Measurements from ENCODE around the gene OR2A2.

OR2A2 gene, protein sequence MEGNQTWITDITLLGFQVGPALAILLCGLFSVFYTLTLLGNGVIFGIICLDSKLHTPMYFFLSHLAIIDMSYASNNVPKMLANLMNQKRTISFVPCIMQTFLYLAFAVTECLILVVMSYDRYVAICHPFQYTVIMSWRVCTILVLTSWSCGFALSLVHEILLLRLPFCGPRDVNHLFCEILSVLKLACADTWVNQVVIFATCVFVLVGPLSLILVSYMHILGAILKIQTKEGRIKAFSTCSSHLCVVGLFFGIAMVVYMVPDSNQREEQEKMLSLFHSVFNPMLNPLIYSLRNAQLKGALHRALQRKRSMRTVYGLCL

DNA sequence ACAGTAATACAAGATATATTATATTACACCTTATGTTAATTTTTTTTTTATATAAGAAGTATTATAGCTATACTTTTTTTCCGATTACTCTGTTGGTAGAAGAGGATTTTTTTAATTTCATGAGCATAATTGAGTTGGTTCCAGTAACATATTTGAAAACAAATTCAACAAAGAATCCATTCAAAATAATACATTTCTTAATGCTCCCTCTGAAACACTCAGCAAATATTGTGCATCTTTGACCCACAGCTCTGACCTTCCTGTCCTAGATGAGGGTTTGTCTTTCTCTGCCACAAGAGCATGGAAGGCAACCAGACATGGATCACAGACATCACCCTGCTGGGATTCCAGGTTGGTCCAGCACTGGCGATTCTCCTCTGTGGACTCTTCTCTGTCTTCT is at the start of gene OR2A2:
Gene OR2A2, plus strand, starts transcription at position 301 of the 400 bp plus-strand sequence. Its CDS starts 0 bp downstream, at position 301.
- Histone ChIP-seq H3K4me3 (no peak within 1 kb of the TSS), H3K9me3 (no peaks in the 10 kb centered on the region), H3K4me1 (no peaks in the 10 kb centered on the region), H3K36me3 (replicated peaks) (no peaks in the 10 kb centered on the region), H3K27me3 (ENCODE audit: low read depth) (no peaks in the 10 kb centered on the region)
- DNase-seq (ENCODE audit: low spot score in 2 of 2), result no peak
- in situ Hi-C loops (cut with MboI; ENCODE audit: low sequenced_read_pairs), result no loop called here

DNA sequence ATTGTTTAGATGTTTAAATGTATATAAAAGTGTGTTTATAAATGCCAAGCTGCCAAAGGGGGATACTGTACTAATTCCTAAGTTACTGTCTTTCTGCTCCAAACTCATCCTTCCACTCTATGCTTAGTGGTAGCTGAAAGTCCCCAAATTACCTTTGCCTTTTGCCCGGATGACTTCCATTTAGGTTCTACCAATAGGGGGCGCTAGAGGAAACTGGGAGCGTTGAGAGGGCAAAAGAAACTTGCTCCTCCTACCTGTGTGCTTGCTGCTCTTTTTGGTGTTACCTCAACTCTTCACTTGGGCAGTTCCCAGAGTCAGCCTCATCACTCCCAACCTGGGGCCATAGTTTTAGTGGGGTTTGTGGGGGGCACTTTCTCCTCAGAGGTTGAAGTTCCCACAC is 45.7 kb upstream of the OR2A2 start:
- H3K4me1 ChIP-seq, result no peaks in the 10 kb centered on the region

DNA sequence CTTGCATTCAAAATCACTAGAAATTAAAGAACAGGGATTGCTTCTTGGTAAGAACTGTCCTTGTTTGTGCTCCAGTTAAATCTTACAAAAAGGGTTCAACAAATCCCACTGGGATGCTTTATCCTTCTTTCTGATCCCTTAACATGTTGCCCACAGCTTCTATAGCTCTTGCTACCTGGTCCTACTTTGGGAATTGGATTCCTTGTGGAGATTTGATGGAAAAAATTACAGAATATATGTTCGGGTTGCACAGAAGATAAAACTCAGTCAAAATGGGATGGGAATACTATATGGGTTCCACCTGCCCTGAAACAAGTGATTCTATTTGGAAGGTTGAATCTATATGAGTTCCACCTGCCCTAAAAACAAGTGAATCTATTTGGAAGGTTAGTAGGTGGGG is 39.9 kb upstream of the OR2A2 start, which contains the start of gene OR2A25:
Gene OR2A25, plus strand, starts transcription at position 301 of the 400 bp plus-strand sequence. CDS start 4,409 bp downstream, outside the sequence.
- Histone ChIP-seq H3K27me3 (ENCODE audit: low read depth) (peaks cover 4% of the 10 kb centered on the region; the same call in 1 of the 2 replicates), H3K4me1 (no peaks in the 10 kb centered on the region), H3K36me3 (replicated peaks) (no peaks in the 10 kb centered on the region), H3K9me3 (no peaks in the 10 kb centered on the region), H3K4me3 (no peak within 1 kb of the TSS)
- no peak for DNase-seq (ENCODE audit: low spot score in 2 of 2)
- in situ Hi-C loops (cut with MboI; ENCODE audit: low sequenced_read_pairs), result no loop called here

More for the DNA sequence above, 45.7 kb upstream of the OR2A2 start:
- H3K9me3 ChIP-seq, result no peaks in the 10 kb centered on the region
- no peak for DNase-seq (ENCODE audit: low spot score in 2 of 2)
- no peak overlapping the region for H3K4me3 ChIP-seq
- H3K27me3 ChIP-seq (ENCODE audit: low read depth), result no peaks in the 10 kb centered on the region
- H3K36me3 ChIP-seq (replicated peaks), result no peaks in the 10 kb centered on the region
- in situ Hi-C loops (cut with MboI; ENCODE audit: low sequenced_read_pairs), result no loop called here

DNA sequence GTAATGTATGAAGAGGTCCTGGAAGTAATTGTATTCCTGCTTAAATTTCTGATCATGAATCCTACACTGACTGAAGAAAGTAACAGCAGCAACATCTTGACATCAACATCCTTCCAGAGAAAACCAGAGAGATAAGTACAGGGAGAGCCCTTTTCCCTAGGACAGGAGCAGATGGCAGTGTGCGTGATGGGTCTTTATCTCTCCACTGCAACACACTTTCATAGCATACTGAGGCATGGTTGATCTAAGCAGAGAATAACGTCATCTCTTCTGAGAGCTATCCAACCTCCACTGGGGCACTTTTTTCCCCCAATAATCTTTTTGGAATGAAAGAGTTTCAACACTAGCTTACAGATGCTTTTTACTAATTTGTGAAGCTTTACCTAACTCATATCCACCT is 39.4 kb upstream of the OR2A2 start:
- H3K36me3 ChIP-seq (replicated peaks), result no peaks in the 10 kb centered on the region
- peaks cover 4% of the 10 kb centered on the region; the same call in 1 of the 2 replicates for H3K27me3 ChIP-seq (ENCODE audit: low read depth)
- H3K9me3 ChIP-seq, result no peaks in the 10 kb centered on the region
- in situ Hi-C loops (cut with MboI; ENCODE audit: low sequenced_read_pairs), result no loop called here
- DNase-seq (ENCODE audit: low spot score in 2 of 2), result no peak
- H3K4me1 ChIP-seq, result no peaks in the 10 kb centered on the region
- no peak overlapping the region for H3K4me3 ChIP-seq

DNA sequence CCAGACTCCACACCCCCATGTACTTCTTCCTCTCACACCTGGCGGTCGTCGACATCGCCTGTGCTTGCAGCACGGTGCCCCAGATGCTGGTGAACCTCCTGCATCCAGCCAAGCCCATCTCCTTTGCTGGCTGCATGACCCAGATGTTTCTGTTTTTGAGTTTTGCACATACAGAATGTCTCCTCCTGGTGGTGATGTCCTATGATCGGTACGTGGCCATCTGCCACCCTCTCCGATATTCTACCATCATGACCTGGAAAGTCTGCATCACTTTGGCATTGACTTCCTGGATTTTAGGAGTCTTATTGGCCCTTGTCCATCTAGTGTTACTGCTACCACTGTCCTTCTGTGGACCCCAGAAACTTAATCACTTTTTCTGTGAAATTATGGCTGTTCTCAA is 35.0 kb upstream of the OR2A2 start:
- Histone ChIP-seq H3K4me3 (no peak overlapping the region), H3K27me3 (ENCODE audit: low read depth) (no peaks in the 10 kb centered on the region), H3K9me3 (no peaks in the 10 kb centered on the region), H3K36me3 (replicated peaks) (no peaks in the 10 kb centered on the region), H3K4me1 (no peaks in the 10 kb centered on the region)
- in situ Hi-C loops (cut with MboI; ENCODE audit: low sequenced_read_pairs), result no loop called here
- DNase-seq (ENCODE audit: low spot score in 2 of 2), result no peak

DNA sequence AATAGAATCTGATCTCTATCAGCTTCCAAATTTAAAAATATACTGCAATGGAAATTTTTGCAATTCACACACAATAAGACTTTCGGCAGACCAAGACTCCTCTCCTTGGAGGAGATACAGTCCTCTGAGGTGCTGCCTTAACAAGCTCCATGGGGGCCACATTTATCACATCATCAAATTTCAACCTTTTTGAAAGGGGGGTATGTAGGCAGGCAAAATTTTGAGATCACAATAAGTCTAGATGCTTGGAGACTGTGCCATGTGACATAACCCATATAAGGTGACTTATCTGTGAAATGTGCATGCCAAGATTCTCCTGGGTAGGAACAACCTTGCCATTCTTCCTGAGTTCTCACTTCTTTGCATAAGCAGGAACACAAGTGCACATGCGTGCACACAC is 23.4 kb upstream of the OR2A2 start, which contains the start of gene OR2A12:
Gene OR2A12, plus strand, starts transcription at position 301 of the 400 bp plus-strand sequence. CDS start 8,830 bp downstream, outside the sequence.
- no peaks in the 10 kb centered on the region for H3K27me3 ChIP-seq (ENCODE audit: low read depth)

DNA sequence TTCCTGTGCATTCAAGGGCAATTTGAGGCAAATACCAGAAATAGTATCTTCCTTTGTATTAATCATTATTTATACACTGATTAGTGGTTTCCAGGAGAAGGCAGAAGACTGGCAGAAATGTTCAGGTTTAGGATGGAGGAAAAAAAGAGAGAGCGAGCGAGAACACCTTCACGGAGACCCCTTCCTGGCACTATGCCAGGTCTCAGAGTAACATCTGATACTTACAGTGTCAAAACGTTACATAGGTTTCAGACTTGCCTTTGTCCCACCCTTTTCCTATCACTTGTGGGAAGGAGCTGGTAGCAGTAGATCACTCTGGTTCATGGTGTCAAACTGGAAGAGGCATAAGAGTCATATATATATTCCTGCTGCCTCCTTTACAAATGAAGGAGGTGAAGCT is 22.7 kb upstream of the OR2A2 start:
- Histone ChIP-seq H3K27me3 (ENCODE audit: low read depth) (no peaks in the 10 kb centered on the region), H3K4me3 (no peak overlapping the region), H3K9me3 (no peaks in the 10 kb centered on the region), H3K36me3 (replicated peaks) (no peaks in the 10 kb centered on the region), H3K4me1 (no peaks in the 10 kb centered on the region)
- no peak for DNase-seq (ENCODE audit: low spot score in 2 of 2)
- in situ Hi-C loops (cut with MboI; ENCODE audit: low sequenced_read_pairs), result no loop called here

More for the DNA sequence above, 23.4 kb upstream of the OR2A2 start, which contains the start of gene OR2A12:
- Histone ChIP-seq H3K9me3 (no peaks in the 10 kb centered on the region), H3K4me3 (no peak within 1 kb of the TSS), H3K36me3 (replicated peaks) (no peaks in the 10 kb centered on the region), H3K4me1 (no peaks in the 10 kb centered on the region)
- in situ Hi-C loops (cut with MboI; ENCODE audit: low sequenced_read_pairs), result no loop called here
- DNase-seq (ENCODE audit: low spot score in 2 of 2), result no peak

DNA sequence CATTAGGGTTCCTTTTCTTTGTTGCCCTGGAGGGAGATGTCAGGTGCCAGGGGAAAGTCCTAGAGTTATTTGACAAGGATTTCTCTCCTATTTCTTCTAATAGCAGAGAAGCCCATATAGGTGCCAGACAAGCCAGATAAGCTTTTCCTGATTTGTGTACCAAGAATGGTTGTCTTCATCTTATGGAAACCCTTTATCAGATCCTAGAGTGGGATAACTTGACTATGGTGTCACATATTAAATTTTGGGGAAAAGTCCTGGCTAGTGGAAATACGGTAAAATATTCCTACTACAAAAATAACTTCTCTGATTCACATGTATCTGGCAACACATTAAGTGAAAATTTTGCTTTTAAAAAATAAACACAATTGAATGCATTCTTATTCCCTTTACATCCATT is 22.2 kb upstream of the OR2A2 start:
- H3K4me3 ChIP-seq, result no peak overlapping the region
- in situ Hi-C loops (cut with MboI; ENCODE audit: low sequenced_read_pairs), result no loop called here
- H3K9me3 ChIP-seq, result no peaks in the 10 kb centered on the region
- no peaks in the 10 kb centered on the region for H3K36me3 ChIP-seq (replicated peaks)
- no peaks in the 10 kb centered on the region for H3K4me1 ChIP-seq
- no peak for DNase-seq (ENCODE audit: low spot score in 2 of 2)
- H3K27me3 ChIP-seq (ENCODE audit: low read depth), result no peaks in the 10 kb centered on the region

DNA sequence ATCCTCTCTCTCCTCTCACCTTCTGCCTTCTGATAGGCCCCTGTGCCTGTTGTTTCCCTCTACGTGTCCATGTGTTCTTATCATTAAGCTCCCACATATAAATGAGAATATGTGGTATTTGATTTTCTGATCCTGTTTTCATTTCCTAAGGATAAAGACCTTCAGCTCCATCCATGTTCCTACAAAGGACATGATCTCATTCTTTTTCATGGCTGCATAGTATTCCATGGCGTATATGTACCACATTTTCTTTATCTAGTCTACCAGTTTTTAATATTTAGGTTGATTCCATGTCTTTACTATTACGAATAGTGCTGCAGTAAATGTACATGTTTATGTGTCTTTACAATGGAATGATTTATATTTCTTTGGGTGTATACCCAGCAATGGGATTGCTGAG is 18.7 kb upstream of the OR2A2 start:
- no peaks in the 10 kb centered on the region for H3K4me1 ChIP-seq
- in situ Hi-C loops (cut with MboI; ENCODE audit: low sequenced_read_pairs), result no loop called here
- DNase-seq (ENCODE audit: low spot score in 2 of 2), result no peak
- H3K36me3 ChIP-seq (replicated peaks), result no peaks in the 10 kb centered on the region
- H3K27me3 ChIP-seq (ENCODE audit: low read depth), result no peaks in the 10 kb centered on the region
- H3K4me3 ChIP-seq, result no peak overlapping the region
- H3K9me3 ChIP-seq, result no peaks in the 10 kb centered on the region

DNA sequence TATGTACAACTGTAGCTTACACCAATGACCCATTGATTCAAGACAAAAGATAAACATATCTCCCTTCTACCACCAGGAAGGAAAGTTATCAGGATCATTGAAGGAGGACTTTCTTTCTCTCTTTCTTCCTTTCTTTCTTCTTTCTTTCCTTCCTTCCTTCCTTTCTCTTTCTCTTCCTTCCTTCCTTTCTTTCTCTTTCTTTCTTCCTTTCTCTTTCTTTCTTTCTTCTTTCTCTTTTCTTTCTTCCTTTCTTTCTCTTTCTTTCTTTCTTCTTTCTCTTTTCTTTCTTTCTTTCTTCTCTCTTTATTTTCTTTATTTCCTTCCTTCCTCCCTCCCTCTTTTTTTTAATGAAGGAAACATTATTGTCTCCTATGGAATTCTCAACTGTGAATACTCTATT is 10.6 kb upstream of the OR2A2 start:
- H3K27me3 ChIP-seq (ENCODE audit: low read depth), result no peaks in the 10 kb centered on the region
- no peaks in the 10 kb centered on the region for H3K36me3 ChIP-seq (replicated peaks)
- H3K4me1 ChIP-seq, result no peaks in the 10 kb centered on the region
- DNase-seq (ENCODE audit: low spot score in 2 of 2), result no peak
- no peaks in the 10 kb centered on the region for H3K9me3 ChIP-seq
- in situ Hi-C loops (cut with MboI; ENCODE audit: low sequenced_read_pairs), result no loop called here
- H3K4me3 ChIP-seq, result no peak overlapping the region

DNA sequence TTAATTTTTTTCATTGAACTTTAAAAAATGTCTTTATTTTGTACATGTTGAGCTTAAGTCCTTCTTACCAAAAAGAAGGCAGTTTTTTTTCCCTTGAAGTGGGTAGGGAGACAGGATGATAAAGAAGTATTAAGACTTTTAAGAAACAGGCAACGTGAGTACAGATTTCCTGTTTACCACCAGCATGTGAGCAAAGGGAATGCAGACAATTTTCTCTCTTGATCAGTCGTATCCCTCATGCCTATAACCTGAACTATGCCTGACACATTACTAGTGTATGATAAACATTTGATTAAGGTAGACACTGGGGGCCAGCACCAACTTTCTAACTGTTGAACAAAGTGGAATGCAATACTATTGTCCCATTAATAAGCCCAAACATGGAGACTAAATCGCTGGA is 8.8 kb upstream of the OR2A2 start:
- no peaks in the 10 kb centered on the region for H3K36me3 ChIP-seq (replicated peaks)
- no peaks in the 10 kb centered on the region for H3K9me3 ChIP-seq
- in situ Hi-C loops (cut with MboI; ENCODE audit: low sequenced_read_pairs), result no loop called here
- DNase-seq (ENCODE audit: low spot score in 2 of 2), result no peak
- no peak overlapping the region for H3K4me3 ChIP-seq
- H3K4me1 ChIP-seq, result no peaks in the 10 kb centered on the region
- no peaks in the 10 kb centered on the region for H3K27me3 ChIP-seq (ENCODE audit: low read depth)

DNA sequence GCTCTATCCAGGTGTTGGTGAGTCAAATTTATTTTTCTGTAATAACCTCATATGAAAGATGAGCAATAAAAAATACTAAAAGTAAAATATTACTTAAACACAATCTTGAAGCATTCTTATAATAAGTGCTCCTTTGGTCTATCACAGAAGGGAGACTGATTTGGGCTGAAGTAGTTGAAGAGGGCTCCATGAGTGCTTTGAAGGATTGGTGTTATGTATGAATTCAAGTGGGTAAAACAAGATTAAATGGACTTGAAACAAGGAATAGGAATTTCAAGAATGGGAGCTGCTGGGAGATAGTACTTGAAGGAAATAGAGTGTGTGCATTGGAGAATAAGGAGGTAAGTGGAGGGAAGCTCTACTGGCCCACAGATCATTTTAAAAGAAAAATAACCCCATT is 7.3 kb upstream of the OR2A2 start:
- DNase-seq (ENCODE audit: low spot score in 2 of 2), result no peak
- Histone ChIP-seq H3K36me3 (replicated peaks) (no peaks in the 10 kb centered on the region), H3K27me3 (ENCODE audit: low read depth) (no peaks in the 10 kb centered on the region), H3K4me1 (no peaks in the 10 kb centered on the region), H3K9me3 (no peaks in the 10 kb centered on the region), H3K4me3 (no peak overlapping the region)
- in situ Hi-C loops (cut with MboI; ENCODE audit: low sequenced_read_pairs), result no loop called here

DNA sequence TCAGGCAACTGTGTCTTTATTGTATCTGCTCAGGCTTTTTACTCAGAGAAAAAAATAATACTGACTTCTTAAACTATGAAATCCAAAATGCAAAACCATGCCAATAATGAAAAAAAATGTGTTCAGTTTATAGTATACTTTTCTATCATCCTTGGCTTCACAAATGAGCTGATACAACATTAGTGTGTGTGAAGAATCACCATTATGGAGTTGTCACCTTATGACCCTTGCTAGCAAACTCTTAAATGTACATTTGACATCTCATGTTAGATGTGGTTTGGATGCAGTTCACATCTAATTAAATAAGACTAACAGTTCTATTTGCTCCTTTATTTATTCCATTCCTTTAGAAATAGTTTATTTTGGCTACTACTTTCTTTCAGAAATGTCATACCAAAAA is 4.2 kb upstream of the OR2A2 start:
- no peaks in the 10 kb centered on the region for H3K27me3 ChIP-seq (ENCODE audit: low read depth)
- no peaks in the 10 kb centered on the region for H3K4me1 ChIP-seq
- in situ Hi-C loops (cut with MboI; ENCODE audit: low sequenced_read_pairs), result no loop called here
- no peak overlapping the region for H3K4me3 ChIP-seq
- no peaks in the 10 kb centered on the region for H3K9me3 ChIP-seq
- no peaks in the 10 kb centered on the region for H3K36me3 ChIP-seq (replicated peaks)
- no peak for DNase-seq (ENCODE audit: low spot score in 2 of 2)

DNA sequence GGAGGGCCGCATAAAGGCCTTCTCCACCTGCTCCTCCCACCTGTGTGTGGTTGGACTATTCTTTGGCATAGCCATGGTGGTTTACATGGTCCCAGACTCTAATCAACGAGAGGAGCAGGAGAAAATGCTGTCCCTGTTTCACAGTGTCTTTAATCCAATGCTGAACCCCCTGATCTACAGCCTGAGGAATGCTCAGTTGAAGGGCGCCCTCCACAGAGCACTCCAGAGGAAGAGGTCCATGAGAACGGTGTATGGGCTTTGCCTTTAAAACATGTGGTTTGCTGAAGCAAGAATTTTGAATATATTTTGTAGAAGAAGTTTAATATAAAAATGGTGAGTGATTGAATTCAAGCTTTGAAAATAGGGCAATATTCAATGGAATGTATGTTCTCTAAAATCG is 889 bp downstream of the OR2A2 start:
- Histone ChIP-seq H3K4me3 (no peak overlapping the region), H3K36me3 (replicated peaks) (no peaks in the 10 kb centered on the region), H3K9me3 (no peaks in the 10 kb centered on the region), H3K4me1 (no peaks in the 10 kb centered on the region), H3K27me3 (ENCODE audit: low read depth) (no peaks in the 10 kb centered on the region)
- DNase-seq (ENCODE audit: low spot score in 2 of 2), result no peak
- in situ Hi-C loops (cut with MboI; ENCODE audit: low sequenced_read_pairs), result no loop called here

DNA sequence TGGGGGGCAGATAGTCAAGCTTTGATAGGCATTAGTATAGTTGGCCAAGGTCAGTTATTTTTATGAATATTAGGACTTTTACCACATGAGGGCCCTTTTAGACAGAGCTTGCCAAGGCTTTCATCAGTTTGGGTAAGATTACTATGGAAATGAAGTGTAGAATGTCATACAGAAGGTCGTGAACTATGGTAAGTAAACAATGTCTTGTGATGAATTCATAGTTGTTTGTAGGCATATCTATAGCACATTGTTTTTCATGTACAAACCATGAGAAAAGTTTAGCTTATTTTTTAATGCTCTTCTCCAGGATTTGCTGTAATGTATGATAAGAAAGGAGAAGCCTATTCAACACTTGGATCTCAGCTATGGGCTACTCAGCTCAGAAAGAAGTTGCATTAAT is 4.3 kb downstream of the OR2A2 start:
- in situ Hi-C loops (cut with MboI; ENCODE audit: low sequenced_read_pairs), result no loop called here
- Histone ChIP-seq H3K4me1 (no peaks in the 10 kb centered on the region), H3K27me3 (ENCODE audit: low read depth) (no peaks in the 10 kb centered on the region), H3K36me3 (replicated peaks) (no peaks in the 10 kb centered on the region), H3K9me3 (no peaks in the 10 kb centered on the region), H3K4me3 (no peak overlapping the region)
- no peak for DNase-seq (ENCODE audit: low spot score in 2 of 2)

Data from HAP-1 (cell line).